ENCODE results near the gene CHST15. TPM values are rescaled to one million over a fixed set of nuclear protein-coding genes. Genes with fewer than 3 reads are reported as not detected.

The CHST15 gene
- total and polyA plus RNA-seq, 2 of the 4 experiments (the other 2 are of a cell fraction): 0.14 to 0.18 TPM

DNA sequence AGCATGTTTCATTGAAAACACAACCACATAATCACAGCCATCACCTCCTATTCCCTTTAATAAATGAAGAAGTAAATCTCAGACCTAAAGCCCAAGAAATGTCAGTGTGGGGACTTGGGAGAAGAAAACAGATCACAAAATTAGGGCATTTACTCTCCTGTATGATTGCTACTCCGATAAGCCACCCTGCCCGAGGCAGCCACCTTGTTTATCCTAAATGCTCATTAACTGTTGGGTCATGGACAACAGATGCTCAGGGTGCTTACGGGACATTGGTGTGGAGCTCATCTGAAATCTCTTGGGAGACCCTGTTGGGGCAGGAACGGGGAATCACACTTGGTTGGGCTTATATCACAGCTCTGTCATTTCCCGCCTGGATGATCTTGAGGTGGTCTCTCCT, 17.5 kb upstream of the CHST15 start:
- no peaks in the 10 kb centered on the region for H3K4me1 ChIP-seq (ENCODE audit: control insufficient read depth, insufficient read depth, low read length)
- peaks cover 2% of the 10 kb centered on the region; the same call in 1 of the 2 replicates for H3K27me3 ChIP-seq (ENCODE audit: control insufficient read depth, insufficient read depth, low read length)
- no peak overlapping the region for H3K56ac ChIP-seq (ENCODE audit: extremely low read depth, insufficient read depth, low read length)
- TF ChIP-seq CHD1 (IDR thresholded peaks at IDR 0.05; ENCODE audit: low read depth, low read length): no peak
- TF ChIP-seq, protein P1, sequence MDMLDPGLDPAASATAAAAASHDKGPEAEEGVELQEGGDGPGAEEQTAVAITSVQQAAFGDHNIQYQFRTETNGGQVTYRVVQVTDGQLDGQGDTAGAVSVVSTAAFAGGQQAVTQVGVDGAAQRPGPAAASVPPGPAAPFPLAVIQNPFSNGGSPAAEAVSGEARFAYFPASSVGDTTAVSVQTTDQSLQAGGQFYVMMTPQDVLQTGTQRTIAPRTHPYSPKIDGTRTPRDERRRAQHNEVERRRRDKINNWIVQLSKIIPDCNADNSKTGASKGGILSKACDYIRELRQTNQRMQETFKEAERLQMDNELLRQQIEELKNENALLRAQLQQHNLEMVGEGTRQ (IDR thresholded peaks at IDR 0.05; ENCODE audit: low read depth, low read length): no peak
- TF ChIP-seq MAFK (IDR thresholded peaks at IDR 0.05; ENCODE audit: low read depth, low read length): no peak
- TF ChIP-seq MAZ (IDR thresholded peaks at IDR 0.05; ENCODE audit: borderline replicate concordance, low read depth, low read length): no peak
- no peak for TF ChIP-seq CEBPB (IDR thresholded peaks at IDR 0.05; ENCODE audit: low read depth, low read length)
- no peak for TF ChIP-seq MXI1 (IDR thresholded peaks at IDR 0.05; ENCODE audit: borderline replicate concordance, low read depth, low read length)
- TF ChIP-seq RFX5 (IDR thresholded peaks at IDR 0.05; ENCODE audit: low read depth, low read length): no peak
- TF ChIP-seq, protein P2, sequence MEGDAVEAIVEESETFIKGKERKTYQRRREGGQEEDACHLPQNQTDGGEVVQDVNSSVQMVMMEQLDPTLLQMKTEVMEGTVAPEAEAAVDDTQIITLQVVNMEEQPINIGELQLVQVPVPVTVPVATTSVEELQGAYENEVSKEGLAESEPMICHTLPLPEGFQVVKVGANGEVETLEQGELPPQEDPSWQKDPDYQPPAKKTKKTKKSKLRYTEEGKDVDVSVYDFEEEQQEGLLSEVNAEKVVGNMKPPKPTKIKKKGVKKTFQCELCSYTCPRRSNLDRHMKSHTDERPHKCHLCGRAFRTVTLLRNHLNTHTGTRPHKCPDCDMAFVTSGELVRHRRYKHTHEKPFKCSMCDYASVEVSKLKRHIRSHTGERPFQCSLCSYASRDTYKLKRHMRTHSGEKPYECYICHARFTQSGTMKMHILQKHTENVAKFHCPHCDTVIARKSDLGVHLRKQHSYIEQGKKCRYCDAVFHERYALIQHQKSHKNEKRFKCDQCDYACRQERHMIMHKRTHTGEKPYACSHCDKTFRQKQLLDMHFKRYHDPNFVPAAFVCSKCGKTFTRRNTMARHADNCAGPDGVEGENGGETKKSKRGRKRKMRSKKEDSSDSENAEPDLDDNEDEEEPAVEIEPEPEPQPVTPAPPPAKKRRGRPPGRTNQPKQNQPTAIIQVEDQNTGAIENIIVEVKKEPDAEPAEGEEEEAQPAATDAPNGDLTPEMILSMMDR (conservative IDR thresholded peaks at IDR 0.05; ENCODE audit: low read depth, low read length): no peak
- no peak for TF ChIP-seq NFE2L2 (IDR thresholded peaks at IDR 0.05; ENCODE audit: low read depth, low read length)
- TF ChIP-seq, protein P3, sequence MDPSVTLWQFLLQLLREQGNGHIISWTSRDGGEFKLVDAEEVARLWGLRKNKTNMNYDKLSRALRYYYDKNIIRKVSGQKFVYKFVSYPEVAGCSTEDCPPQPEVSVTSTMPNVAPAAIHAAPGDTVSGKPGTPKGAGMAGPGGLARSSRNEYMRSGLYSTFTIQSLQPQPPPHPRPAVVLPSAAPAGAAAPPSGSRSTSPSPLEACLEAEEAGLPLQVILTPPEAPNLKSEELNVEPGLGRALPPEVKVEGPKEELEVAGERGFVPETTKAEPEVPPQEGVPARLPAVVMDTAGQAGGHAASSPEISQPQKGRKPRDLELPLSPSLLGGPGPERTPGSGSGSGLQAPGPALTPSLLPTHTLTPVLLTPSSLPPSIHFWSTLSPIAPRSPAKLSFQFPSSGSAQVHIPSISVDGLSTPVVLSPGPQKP (IDR thresholded peaks at IDR 0.05; ENCODE audit: borderline replicate concordance, low read depth, low read length): no peak
- no peak overlapping the region for H3K9ac ChIP-seq (ENCODE audit: low read depth, low read length)
- POLR2A ChIA-PET (ENCODE audit: unreplicated experiment): no interaction called here
- BruUV-seq (replicated peaks): no TSS peak
- no peak overlapping the region for H2BK120ac ChIP-seq (ENCODE audit: low read depth, low read length)
- no peak overlapping the region for H3K14ac ChIP-seq (replicated peaks; ENCODE audit: low read depth, low read length)
- H3K23ac ChIP-seq (ENCODE audit: low read depth, low read length): no peak overlapping the region
- H4K5ac ChIP-seq (ENCODE audit: low read depth, low read length): no peak overlapping the region
- H3K79me1 ChIP-seq (ENCODE audit: low read depth in 1 of 2, low read length in 2 of 2): no peaks in the 10 kb centered on the region
- H2BK20ac ChIP-seq (ENCODE audit: low read depth, low read length): no peak overlapping the region
- no peak overlapping the region for H2BK5ac ChIP-seq (ENCODE audit: low read depth, low read length, poor library complexity, severe bottlenecking)
- intact Hi-C loops (cut with micrococcal nuclease): no loop called here
- no peak overlapping the region for H4K91ac ChIP-seq (ENCODE audit: insufficient read depth, low read depth, low read length)
- DNase-seq (no peak), ATAC-seq (ENCODE audit: low read depth) (no peak)
- H2AK5ac ChIP-seq (ENCODE audit: low read depth, low read length): no peak overlapping the region
- no peak overlapping the region for H3K4me2 ChIP-seq (ENCODE audit: low read depth, low read length)
- no peak overlapping the region for H2AFZ ChIP-seq (replicated peaks; ENCODE audit: low read length, poor library complexity)
- H3K18ac ChIP-seq (ENCODE audit: low read depth, low read length): no peak overlapping the region
- no peak overlapping the region for H2BK15ac ChIP-seq (ENCODE audit: low read depth, low read length)
- in situ Hi-C loops (cut with MboI; ENCODE audit: low sequenced_read_pairs): no loop called here
- no peaks in the 10 kb centered on the region for H3K9me1 ChIP-seq (ENCODE audit: insufficient read depth, low read length)
- dilution Hi-C loops (cut with HindIII; ENCODE audit: low sequenced_read_pairs, unreplicated experiment): no loop called here
- no peaks in the 10 kb centered on the region for H3K36me3 ChIP-seq (ENCODE audit: control insufficient read depth, insufficient read depth, low read length)
- no peak overlapping the region for H3K4me3 ChIP-seq (ENCODE audit: insufficient read depth, low read depth, low read length)
- no peak overlapping the region for H4K8ac ChIP-seq (ENCODE audit: low read depth in 2 of 2, low read length in 2 of 2)
- no peak overlapping the region for H3K27ac ChIP-seq (ENCODE audit: insufficient read depth, low read length)
- no peak overlapping the region for H2AK9ac ChIP-seq (replicated peaks; ENCODE audit: low read depth, low read length, poor library complexity)
- 0 out of 2 replicates have a peak, but pooled peaks cover 2% of the 10 kb centered on the region for H3K9me3 ChIP-seq (ENCODE audit: control insufficient read depth, insufficient read depth, low read length)
- no peak overlapping the region for H3K4ac ChIP-seq (ENCODE audit: low read depth, low read length)
- CTCF ChIA-PET: no interaction called here
- no peaks in the 10 kb centered on the region for H4K20me1 ChIP-seq (ENCODE audit: insufficient read depth, low read length)
- WGBS, 2 experiments (ENCODE audit: extremely low coverage in 2 of 2, insufficient read length in 1 of 2): 100% methylated on average over 1 of the region's 5 CpGs; no CpG with 5 or more reads in 1 of the 2 experiments

All from IMR-90 (cell line).